Upper lobe of left lung (tissue), 6 donors: ENCODE results near the gene CRTC3. TPM values are rescaled to one million over a fixed set of nuclear protein-coding genes. Genes with fewer than 3 reads are reported as not detected.

Source experiments
- ATAC-seq, 2 donors: fragments of 200-7000 bp; cut with Tn5 transposase; one replicate each; pipeline ENCODE4 v1.9.1; 2022; ENCODE audit warnings: mild to moderate bottlenecking in 2 of 2, moderate library complexity in 2 of 2; ENCODE audit not compliant: low FRiP score in 2 of 2
- DNase-seq, 2 donors: peaks; one replicate each; pipeline ENCODE4 v3.0.0-alpha.2; 2019 to 2020
- H3K27ac ChIP-seq, 4 donors: fragments of 200-600 bp; sonication (generic); one replicate each; pipeline ENCODE4 v1.5.1; 2016 to 2019
- H3K27me3 ChIP-seq, 4 donors: fragments of 200-600 bp; sonication (generic); one replicate each; pipeline ENCODE4 v1.5.1; 2017 to 2019
- H3K36me3 ChIP-seq, 4 donors: fragments of 200-600 bp; sonication (generic); one replicate each; pipeline ENCODE4 v1.5.1; 2016 to 2019
- H3K4me1 ChIP-seq, 4 donors: fragments of 200-600 bp; sonication (generic); one replicate each; pipeline ENCODE4 v1.5.1; 2018 to 2019
- H3K4me3 ChIP-seq, 4 donors: fragments of 200-600 bp; sonication (generic); one replicate each; pipeline ENCODE4 v1.5.1; 2017 to 2019; ENCODE audit warnings: mild to moderate bottlenecking in 2 of 4, moderate library complexity in 1 of 4
- H3K9me3 ChIP-seq, 4 donors: fragments of 200-600 bp; sonication (generic); one replicate each; pipeline ENCODE4 v1.5.1; 2018 to 2019
- EP300 ChIP-seq, 4 donors: sonication (generic); formaldehyde crosslinking; IDR thresholded peaks; one replicate each; pipeline ENCODE4 v1.5.1; 2017; ENCODE audit warnings: antibody characterized with exemption in 4 of 4, control low read depth in 2 of 4
- POLR2A ChIP-seq, 4 donors: fragments of 450-650 bp; IDR thresholded peaks; one replicate each; pipeline ENCODE4 v1.5.1; 2016 to 2017; ENCODE audit warnings: antibody characterized with exemption in 4 of 4, mild to moderate bottlenecking in 2 of 4
- POLR2AphosphoS5 ChIP-seq, 2 donors: sonication (generic); formaldehyde crosslinking; IDR thresholded peaks; one replicate each; pipeline ENCODE4 v1.5.1; 2017; ENCODE audit warnings: antibody characterized with exemption in 2 of 2
- WGBS, 2 donors: methylation state at CpG; one replicate each; pipeline ENCODE4 v1.1.5; 2017 to 2018; 5-methylcytosine and 5-hydroxymethylcytosine counted together
- total RNA-seq, 6 donors: library from RNA; depleted of rRNA in 4 of 6; stranded (reverse); fragments of >200 nt in 4 of 6; gene quantifications; one replicate each; pipeline versions ENCODE4 v1.1.0 to v1.2.1, GENCODE V29; 2016 to 2021
- TF ChIP-seq, protein P1 (sequence below), 6 experiments: fragments of 450-650 bp in 4 of 6; fragments of 200-600 bp in 2 of 6; sonication (generic) in 2 of 6; IDR thresholded peaks; one replicate each; pipeline ENCODE4 v1.5.1; 2016 to 2019; ENCODE audit warnings: antibody characterized with exemption in 6 of 6
- donor health status: DM: no; HTN: no; CAD: no; lungs with moderate emphysema.
- donor health status: DM: no; HTN: yes; CAD: no; lungs with severe emphysema.

CRTC3 gene
- total RNA-seq, 6 donors from 2014 or later, result 30.9 to 42.7 (median 35.1) TPM

DNA sequence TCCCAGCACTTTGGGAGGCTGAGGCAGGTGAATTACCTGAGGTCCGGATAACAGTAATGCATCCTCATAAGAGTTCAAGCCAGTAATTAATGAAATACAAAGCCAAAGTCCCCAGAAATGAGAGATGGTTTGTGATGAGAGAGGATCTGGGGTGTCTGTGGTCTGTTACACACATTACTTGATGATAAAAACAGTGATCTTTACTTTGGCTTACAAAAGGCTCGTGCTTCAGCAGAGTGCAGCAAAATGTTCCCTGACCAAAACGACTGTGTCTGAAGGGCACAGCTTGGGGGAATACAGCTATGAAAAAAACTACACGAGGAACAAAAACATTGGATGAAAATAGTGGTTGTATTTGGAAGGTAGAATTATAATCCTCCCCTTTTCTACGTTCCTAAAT is 40.9 kb downstream of the CRTC3 start:
- Histone ChIP-seq H3K4me3 (no peak overlapping the region), H3K9me3 (no peaks in the 10 kb centered on the region), H3K27ac (peak overlapping the region in 3 of 4 donors; percentile 41 to 64 (median 62)), H3K4me1 (peaks cover 15 to 30% (median 22%) of the 10 kb centered on the region in 4 donors), H3K36me3 (no peaks in the 10 kb centered on the region), H3K27me3 (no peaks in the 10 kb centered on the region)
- no peak for DNase-seq
- TF ChIP-seq EP300 (IDR thresholded peaks at IDR 0.05) (no peak), POLR2A (IDR thresholded peaks at IDR 0.05) (no peak), POLR2AphosphoS5 (IDR thresholded peaks at IDR 0.05) (no peak)
- TF ChIP-seq, protein P1, sequence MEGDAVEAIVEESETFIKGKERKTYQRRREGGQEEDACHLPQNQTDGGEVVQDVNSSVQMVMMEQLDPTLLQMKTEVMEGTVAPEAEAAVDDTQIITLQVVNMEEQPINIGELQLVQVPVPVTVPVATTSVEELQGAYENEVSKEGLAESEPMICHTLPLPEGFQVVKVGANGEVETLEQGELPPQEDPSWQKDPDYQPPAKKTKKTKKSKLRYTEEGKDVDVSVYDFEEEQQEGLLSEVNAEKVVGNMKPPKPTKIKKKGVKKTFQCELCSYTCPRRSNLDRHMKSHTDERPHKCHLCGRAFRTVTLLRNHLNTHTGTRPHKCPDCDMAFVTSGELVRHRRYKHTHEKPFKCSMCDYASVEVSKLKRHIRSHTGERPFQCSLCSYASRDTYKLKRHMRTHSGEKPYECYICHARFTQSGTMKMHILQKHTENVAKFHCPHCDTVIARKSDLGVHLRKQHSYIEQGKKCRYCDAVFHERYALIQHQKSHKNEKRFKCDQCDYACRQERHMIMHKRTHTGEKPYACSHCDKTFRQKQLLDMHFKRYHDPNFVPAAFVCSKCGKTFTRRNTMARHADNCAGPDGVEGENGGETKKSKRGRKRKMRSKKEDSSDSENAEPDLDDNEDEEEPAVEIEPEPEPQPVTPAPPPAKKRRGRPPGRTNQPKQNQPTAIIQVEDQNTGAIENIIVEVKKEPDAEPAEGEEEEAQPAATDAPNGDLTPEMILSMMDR (IDR thresholded peaks at IDR 0.05), result no peak
- ATAC-seq, result no peak
- WGBS, 2 donors, result 60 to 69% methylated on average over 5 of the region's 5 CpGs

DNA sequence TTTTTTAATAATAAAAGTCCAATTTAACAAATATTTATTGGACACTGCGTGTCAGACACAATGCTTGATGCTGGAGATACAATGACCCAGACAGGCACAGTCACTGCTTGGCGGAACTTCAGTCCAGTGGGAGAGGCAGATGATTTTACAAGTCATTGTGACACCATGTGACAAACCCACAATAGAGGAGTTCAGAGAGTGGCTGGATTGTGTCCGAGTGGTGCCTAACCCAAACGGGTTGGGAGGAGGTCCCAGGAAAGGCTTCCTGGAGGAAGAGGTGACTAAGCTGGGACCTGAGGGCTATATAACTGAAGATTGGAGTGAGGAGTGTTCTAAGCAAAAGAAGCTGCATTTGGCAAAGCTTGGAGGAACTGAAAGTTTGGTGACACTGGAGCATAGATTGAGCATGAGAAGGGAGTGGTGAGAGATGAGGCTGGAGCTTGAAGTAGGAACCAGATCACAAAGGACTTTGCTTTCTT is 41.4 kb downstream of the CRTC3 start:
- Histone ChIP-seq H3K27ac (peak overlapping the region; percentile 40 to 64 (median 52)), H3K27me3 (no peaks in the 10 kb centered on the region), H3K4me3 (no peak overlapping the region), H3K36me3 (no peaks in the 10 kb centered on the region), H3K9me3 (no peaks in the 10 kb centered on the region), H3K4me1 (peaks cover 11 to 25% (median 18%) of the 10 kb centered on the region in 4 donors)
- TF ChIP-seq, protein P1 (IDR thresholded peaks at IDR 0.05), result no peak
- TF ChIP-seq POLR2A (IDR thresholded peaks at IDR 0.05) (peak in 1 of 4 donors; percentile 52), POLR2AphosphoS5 (IDR thresholded peaks at IDR 0.05) (peak in 1 of 2 donors; percentile 26), EP300 (IDR thresholded peaks at IDR 0.05) (peak in 1 of 4 donors; percentile 32)
- peak in 1 of 2 donors; percentile 66 for DNase-seq
- ATAC-seq, result peak; percentile 81 to 91
- 29 to 51% methylated on average over 4 of the region's 4 CpGs for WGBS, 2 donors

DNA sequence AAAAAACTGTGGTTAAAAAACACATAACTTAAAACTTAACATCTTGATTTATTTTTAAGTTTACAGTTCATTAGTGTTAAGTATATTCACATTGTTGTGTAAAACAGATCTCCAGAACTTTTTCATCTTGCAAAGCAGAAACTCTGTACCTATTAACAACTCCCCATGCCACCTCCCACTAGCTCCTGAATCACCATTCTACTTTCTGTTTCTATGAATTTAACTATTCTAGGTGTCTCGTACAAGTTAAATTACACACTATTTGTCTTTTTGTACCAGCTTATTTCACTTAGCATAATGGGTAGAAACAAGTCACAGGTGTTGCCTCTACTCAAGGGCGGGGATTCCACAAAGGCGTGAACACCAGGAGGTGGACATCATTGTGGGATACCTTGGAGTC is 43.2 kb downstream of the CRTC3 start:
- WGBS, 2 donors, result 90 to 96% methylated on average over 3 of the region's 3 CpGs
- H3K36me3 ChIP-seq, result no peaks in the 10 kb centered on the region
- peaks cover 3 to 24% (median 8%) of the 10 kb centered on the region in 4 donors for H3K4me1 ChIP-seq
- H3K4me3 ChIP-seq, result no peak overlapping the region
- DNase-seq (no peak), ATAC-seq (no peak)
- no peaks in the 10 kb centered on the region for H3K9me3 ChIP-seq
- no peaks in the 10 kb centered on the region for H3K27me3 ChIP-seq
- no peak for TF ChIP-seq POLR2AphosphoS5 (IDR thresholded peaks at IDR 0.05)
- no peak for TF ChIP-seq POLR2A (IDR thresholded peaks at IDR 0.05)
- TF ChIP-seq EP300 (IDR thresholded peaks at IDR 0.05), result no peak
- TF ChIP-seq, protein P1 (IDR thresholded peaks at IDR 0.05), result no peak
- H3K27ac ChIP-seq, result no peak overlapping the region

DNA sequence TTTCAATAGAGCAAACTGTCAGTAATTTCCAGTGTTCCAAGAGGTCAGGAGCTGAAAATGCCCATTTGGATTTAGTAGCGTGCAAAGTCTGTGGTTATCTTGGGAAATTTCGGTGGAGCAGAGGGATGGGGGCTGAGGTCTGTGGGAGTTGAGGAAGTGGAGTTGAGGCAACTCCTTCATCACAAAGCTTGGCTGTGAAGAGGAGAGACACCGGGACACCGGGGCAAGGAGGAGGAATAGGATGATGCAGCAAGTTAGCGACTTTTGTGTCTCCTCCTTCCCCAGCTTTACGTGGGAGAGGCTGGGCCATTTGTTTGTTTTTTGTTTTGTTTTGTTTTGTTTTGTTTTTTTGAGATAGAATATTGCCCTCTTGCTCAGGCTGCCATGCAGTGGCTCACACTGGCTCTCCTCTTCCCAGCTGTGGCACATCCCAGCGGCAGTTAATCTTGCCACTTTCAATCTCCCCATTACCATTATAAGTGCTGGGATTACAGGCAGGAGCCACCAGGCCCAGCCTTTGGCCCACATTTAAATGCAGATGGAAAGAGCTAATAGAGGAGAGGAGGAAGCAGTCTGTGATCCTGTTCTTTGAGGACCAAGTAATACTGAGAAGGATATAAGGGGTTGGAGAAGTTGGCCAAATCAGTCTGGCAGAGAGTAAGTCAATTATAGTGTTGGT is 47.1 kb downstream of the CRTC3 start:
- Histone ChIP-seq H3K27me3 (no peaks in the 10 kb centered on the region), H3K4me1 (peaks cover 6 to 22% (median 15%) of the 10 kb centered on the region in 4 donors), H3K9me3 (no peaks in the 10 kb centered on the region), H3K36me3 (no peaks in the 10 kb centered on the region), H3K4me3 (no peak overlapping the region), H3K27ac (no peak overlapping the region)
- TF ChIP-seq POLR2AphosphoS5 (IDR thresholded peaks at IDR 0.05) (no peak), POLR2A (IDR thresholded peaks at IDR 0.05) (no peak), EP300 (IDR thresholded peaks at IDR 0.05) (no peak)
- TF ChIP-seq, protein P1 (IDR thresholded peaks at IDR 0.05), result no peak
- WGBS, 2 donors, result 88 to 94% methylated on average over 7 of the region's 7 CpGs
- DNase-seq, result no peak
- ATAC-seq, result no peak
